NCI-H1092 treated with DMSO at 0.1 percent for 48 hours (cell line): ENCODE results near the gene CORO1A.
"Not testable (repeated sequence)": the region's sequence is repeated elsewhere in the genome, so short reads cannot be mapped to it uniquely, and the experiment has no call there.

ENCODE experiments used
- DNase-seq: peaks from one replicate; lab custom pipeline; 2025; lab: John Stamatoyannopoulos, UW

CORO1A gene

DNA sequence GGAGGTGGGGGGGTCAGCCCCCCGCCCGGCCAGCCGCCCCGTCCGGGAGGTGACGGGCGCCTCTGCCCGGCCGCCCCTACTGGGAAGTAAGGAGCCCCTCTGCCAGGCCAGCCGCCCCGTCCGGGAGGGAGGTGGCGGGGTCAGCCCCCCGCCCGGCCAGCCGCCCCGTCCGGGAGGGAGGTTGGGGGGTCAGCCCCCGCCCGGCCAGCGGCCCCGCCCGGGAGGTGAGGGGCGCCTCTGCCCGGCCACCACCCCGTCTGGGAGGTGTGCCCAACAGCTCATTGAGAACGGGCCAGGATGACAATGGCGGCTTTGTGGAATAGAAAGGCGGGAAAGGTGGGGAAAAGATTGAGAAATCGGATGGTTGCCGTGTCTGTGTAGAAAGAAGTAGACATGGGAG, 13.3 kb upstream of the CORO1A start:
- not testable (repeated sequence) for DNase-seq

DNA sequence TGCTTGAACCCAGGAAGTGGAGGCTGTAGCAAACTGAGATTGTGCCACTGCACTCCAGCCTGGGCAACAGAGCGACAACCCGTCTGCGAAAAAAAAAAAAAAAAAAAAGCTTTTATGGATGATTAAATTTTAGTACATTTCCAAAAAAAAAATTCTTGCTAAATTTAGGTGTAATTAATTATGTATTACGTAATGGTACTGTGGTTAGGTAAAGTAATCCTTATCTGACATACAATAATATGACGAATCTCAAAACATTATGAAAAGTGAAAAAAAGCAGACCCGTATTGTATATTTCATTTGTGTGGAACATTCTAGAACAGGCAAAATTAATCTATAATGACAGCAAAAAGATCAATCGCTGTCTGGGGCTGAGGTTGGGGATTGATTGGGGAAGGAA, 10.3 kb upstream of the CORO1A start:
- DNase-seq = no peak

DNA sequence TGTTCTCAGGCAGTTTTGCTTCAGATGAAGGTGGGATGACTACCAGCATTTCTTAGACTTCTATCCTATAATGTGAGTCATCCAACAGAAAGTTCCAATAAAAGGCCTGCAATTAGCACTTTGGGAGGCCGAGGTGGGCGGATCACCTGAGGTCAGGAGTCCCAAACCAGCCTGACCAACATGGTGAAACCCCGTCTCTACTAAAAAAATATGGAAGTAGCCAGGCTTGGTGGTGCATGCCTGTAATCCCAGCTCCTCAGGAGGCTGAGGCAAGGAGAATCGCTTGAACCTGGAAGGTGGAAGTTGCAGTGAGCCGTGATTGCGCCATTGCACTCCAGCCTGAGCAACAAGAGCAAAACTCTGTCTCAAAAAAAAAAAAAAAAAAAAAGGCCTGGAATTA, 6.5 kb upstream of the CORO1A start:
- DNase-seq = not testable (repeated sequence)

DNA sequence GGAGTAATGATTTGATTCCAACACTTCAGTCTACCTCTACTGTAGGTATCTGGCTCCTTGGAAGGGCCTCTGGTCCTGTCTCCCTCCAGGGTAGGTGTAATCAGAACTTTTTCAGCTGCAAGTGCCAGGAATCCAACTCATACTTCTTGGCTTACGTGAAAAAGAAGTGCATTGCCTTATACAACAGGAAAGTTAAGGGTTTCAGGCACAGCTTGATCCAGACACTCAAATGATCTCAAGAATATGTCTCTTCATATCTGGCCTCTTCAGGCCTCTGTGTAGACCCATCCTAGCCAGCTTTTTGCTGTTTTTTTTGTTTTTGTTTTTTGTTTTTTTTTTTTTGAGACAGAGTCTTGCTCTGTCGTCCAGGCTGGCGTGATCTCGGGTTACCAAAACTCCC, 4.2 kb upstream of the CORO1A start:
- no peak for DNase-seq

DNA sequence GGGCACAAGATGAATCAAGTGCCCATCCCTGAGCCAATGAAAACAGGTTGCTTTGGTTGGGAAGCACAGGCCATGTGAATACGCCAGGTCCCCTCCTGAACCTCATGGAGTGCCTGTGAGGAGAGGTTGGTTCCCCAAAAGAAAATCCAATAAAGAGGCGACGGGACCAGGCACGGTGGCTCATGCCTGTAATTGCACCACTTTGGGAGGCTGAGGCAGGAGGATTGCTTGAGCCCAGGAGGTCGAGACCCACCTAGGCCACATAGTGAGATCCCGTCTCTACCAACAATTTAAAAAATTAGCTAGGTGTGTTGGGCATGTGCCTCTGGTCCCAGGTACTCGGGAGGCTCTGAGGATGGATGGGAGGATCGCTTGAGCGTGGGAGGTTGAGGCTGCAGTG, 3.5 kb upstream of the CORO1A start:
- DNase-seq = no peak

DNA sequence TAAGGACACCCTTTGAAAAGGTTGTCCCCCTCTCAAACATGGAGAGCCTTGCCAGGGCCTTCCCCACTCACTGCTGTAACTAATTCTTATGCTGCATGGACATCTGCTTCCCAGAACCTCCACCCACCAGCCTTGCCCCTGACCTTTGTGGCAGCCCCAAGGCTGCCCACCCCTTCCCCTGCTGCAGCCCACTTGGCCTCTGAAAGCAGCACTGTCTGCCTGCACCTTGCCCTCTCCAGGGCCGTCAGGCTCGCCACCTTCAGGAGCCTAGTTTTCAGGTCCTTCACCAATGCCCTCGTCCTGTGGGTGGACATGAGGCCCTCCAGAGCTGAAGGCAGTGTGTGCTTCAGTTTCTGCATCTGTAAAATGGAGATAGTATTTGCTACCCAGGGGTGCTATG, 2.7 kb upstream of the CORO1A start:
- no peak for DNase-seq

DNA sequence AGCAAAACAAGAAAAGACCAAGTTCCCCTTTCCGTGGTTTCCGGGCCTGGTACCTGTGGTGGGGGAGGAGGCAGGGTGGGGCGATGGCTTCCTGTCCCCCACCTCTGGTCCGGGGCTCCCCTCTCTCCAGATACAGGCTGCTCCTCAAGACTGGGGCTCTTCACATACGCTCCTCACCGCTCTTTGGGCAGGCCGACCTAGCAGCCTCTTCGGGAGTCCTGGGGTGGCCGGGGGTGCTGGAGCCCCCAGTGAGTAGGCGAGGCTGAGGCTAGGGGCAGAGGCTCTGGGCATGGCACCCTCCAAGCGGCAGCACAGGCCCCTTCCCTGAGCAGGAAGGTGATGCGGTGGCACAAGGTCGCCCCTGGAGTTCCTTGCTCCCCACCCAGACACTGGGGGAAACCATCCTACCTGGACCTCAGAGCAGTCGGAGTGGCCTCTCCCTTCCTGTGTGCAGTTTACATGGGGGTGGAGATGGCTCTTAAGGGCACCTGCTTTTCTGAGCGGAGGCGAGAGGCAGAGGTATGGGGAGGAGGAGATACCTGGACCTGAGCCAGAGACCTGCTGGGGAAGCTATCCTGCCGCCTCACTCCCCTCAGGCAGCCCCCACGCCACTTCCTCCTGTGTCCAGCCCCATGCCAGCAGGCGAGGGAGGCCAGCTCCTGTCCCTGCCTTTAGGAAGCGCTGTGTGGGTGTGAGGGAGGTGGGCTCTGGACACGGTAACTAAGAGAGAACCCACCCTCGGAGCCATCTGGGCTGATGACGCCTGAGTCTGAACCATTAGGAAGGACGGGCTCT, 891 bp downstream of the CORO1A start:
- DNase-seq = peak; percentile 34

DNA sequence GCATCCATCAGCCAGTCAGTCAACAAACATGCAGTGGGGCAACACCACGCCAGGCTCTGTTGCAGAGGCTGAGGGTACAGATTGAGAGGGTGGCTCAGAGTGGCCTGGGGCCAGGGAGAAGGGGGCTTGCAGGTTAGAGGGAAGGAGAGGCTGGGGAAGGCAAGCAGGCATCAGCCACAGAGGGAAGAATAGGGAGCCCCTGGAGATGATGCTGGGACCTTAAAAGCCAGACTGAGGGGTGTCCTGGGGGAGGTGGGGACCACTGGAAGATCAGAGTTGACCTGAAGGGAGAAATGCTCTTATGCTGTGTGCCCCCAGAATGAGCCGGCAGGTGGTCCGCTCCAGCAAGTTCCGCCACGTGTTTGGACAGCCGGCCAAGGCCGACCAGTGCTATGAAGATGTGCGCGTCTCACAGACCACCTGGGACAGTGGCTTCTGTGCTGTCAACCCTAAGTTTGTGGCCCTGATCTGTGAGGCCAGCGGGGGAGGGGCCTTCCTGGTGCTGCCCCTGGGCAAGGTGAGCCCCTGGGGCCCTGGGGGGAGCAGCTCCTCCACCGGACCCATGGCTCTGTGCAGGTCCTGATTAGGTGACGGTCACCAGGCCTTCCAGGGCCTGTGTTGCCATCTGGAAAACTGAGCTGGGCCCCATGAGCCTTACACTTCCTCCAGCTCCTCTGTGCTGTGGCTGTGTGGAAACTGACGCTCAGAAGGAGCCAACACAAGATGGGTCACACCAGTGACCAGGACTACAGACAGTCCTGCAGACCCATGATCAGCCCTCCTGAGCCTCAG, 1.7 kb downstream of the CORO1A start:
- no peak for DNase-seq

DNA sequence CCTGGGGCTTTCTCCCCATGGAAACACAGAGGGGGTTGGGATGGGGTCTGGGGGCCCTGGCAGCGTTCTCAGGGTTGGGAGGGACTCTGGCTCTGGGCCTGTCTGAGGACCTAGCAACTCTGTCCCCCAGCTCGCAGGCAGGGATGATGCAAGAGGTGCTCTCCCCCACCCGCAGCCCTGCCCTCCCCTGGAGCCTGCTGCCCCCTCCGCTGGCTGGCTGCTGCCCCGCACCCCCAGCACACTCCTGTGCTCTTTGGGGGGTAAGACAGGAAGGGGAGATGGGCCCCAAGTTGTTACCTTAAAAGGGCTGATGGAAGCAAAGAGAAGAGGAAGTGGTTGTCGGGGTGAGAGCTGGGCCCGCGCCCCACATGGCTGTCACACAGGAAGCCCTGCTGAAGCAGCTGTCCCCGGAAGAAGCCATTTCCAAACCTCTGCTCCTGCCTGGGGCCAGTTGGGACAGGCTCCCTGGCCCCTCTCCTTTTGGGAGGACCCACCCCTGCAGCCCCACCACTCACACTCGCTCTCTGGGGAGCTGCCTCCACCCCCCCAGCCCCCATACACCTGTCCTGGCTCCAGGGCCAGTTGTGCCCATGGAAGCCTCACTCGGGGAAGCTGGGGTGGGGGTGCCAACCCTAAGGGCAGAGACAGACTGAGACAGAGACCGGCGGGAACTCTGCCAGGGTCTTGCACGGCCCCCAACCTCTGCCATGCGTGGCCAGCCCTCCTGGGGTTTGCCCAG, 2.5 kb downstream of the CORO1A start:
- no peak for DNase-seq

DNA sequence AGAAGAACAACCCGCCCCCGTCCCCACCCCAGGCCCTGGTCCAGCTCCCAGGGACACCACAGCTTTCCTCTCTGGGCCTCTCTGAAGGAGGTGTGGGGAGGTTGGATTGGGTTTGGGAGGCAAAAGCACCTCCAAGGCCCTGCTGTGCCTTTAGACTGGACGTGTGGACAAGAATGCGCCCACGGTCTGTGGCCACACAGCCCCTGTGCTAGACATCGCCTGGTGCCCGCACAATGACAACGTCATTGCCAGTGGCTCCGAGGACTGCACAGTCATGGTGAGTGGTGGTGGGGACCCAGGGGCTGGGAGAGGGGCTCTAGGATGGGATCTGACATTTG, 3.0 kb downstream of the CORO1A start:
- no peak for DNase-seq

DNA sequence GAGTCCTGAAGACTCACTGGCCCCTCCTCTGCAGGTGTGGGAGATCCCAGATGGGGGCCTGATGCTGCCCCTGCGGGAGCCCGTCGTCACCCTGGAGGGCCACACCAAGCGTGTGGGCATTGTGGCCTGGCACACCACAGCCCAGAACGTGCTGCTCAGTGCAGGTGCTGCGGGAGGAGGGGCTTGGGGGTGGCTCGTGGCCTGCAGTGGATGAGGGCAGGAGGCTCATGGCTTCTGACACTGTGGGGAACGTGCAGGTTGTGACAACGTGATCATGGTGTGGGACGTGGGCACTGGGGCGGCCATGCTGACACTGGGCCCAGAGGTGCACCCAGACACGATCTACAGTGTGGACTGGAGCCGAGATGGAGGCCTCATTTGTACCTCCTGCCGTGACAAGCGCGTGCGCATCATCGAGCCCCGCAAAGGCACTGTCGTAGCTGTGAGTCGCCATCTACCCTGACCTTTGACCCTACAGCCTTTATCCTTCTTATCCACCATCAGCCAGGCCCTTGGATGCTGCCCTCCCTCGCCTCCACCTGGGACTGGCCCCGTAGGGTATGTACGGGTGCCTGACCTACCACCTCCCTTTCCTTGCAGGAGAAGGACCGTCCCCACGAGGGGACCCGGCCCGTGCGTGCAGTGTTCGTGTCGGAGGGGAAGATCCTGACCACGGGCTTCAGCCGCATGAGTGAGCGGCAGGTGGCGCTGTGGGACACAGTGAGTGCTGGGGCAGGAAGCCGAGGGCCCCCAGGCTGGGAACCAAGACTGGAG, 3.6 kb downstream of the CORO1A start:
- DNase-seq = no peak

DNA sequence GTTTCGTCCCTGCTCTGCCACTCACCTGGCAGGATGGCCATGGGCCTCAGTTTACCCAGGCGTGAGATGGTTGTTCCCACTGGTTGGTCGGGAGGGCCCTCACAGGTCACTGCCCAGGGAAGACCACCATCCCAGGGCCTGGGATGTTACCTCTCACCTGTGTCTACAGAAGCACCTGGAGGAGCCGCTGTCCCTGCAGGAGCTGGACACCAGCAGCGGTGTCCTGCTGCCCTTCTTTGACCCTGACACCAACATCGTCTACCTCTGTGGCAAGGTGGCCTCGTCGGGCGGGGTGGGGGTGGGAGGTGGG, 4.1 kb downstream of the CORO1A start:
- DNase-seq = no peak

DNA sequence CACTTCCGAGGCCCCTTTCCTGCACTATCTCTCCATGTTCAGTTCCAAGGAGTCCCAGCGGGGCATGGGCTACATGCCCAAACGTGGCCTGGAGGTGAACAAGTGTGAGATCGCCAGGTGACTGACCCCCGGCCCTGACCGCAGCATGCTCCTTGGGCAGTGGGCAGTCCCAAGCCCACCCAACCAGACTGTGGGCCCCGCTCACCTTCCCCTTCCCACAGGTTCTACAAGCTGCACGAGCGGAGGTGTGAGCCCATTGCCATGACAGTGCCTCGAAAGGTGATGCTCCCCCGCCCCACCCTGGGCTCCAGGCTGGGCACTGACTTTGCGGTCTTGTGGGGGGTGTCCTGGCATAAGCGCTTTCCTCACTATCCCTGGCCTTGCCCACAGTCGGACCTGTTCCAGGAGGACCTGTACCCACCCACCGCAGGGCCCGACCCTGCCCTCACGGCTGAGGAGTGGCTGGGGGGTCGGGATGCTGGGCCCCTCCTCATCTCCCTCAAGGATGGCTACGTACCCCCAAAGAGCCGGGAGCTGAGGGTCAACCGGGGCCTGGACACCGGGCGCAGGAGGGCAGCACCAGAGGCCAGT, 4.7 kb downstream of the CORO1A start:
- no peak for DNase-seq

DNA sequence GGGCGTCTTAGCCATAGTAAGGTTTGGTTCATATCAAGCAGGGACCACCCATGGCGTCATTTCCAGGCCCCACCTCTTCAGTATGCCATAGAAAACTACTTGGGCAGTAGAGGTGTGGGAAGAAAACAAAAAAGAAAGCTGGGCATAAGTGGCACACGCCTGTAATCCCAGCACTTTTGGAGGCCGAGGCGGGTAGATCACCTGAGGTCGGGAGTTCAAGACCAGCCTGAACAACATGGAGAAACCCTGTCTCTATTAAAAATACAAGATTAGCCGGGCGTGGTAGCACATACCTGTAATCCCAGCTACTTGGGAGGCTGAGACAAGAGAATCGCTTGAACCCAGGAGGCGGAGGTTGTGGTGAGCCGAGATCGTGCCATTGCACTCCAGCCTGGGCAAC, 7.8 kb downstream of the CORO1A start:
- DNase-seq = not testable (repeated sequence)

DNA sequence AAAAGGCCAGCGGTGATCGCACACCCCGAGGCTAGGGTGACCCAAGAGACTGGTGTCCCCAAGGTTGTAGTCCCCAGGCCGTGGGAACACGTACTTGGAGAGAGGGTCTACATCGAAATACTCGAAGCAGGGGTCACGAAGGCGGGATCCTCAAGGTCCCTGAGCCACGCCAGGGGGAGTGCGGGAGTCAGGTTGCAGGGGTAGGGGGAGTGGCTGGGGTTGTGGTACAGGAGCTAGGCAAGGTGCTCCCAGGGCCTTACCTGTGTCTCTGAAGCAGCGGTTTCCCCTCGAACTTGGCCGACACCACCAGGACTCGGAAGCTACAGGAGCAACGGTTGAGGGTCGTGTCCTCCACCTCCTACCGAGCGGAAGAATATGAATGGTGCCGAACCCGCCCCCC, 9.7 kb downstream of the CORO1A start:
- DNase-seq = not testable (repeated sequence)

DNA sequence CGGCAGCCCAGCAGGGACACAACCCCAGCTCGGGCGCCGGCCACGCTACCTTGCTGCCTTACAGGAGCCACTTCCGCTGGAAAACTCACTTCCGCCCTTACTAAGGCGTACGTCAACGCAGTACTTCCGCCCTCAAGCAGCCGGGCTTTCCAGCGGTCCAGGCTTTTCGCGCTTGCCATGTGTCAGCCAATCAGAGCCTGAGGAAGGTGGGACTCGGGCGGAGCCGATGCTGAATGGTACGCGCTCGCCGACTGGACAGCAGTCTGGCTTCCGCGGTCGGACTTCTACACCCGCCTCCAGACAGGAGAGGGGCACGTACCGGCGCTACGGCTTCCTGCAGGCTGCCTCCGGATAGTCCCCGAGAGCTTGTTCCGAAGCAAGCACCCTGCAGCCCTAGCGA, 10.2 kb downstream of the CORO1A start, which contains the start of the genes BOLA2B and SLX1A:
Gene BOLA2B (minus strand): TSS at position 52 of the 400 bp plus-strand sequence. CDS start 71 bp downstream, outside the sequence.
Gene SLX1A (plus strand): TSS at position 261 of the 400 bp plus-strand sequence. CDS start 210 bp downstream, outside the sequence.
- DNase-seq = not testable (repeated sequence)

DNA sequence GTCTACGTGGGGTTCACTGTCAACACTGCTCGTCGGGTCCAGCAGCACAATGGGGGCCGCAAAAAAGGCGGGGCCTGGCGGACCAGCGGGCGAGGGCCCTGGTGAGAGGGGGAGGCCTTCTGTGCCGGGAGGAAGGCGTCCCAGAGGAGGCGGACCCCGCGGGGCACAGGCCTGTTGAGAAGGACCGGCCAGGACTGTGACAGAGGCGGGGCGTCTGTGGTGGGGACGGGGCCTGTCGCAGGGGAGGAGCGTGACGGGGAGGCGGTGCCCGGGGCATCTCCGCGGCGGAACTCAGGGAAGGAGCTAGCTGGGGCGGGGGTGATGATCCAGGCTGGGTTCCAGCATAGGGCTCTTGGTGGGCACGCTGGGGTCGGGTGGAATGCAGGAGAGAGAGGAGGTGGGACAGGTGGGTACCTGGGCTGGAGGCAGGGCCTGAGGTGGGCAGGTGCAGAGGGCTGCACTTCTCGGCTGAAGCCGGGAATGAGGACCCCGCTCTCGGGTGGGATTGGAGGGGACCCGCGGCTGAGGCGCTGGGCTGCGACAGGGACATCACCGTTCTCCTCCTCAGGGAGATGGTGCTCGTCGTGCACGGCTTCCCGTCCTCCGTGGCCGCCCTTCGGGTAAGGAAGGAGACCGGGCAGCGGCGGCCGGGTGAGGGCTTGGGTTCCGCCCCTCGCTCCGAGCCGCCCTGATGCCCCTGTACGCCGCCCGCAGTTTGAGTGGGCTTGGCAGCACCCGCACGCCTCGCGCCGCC, 10.9 kb downstream of the CORO1A start:
- DNase-seq = not testable (repeated sequence)

DNA sequence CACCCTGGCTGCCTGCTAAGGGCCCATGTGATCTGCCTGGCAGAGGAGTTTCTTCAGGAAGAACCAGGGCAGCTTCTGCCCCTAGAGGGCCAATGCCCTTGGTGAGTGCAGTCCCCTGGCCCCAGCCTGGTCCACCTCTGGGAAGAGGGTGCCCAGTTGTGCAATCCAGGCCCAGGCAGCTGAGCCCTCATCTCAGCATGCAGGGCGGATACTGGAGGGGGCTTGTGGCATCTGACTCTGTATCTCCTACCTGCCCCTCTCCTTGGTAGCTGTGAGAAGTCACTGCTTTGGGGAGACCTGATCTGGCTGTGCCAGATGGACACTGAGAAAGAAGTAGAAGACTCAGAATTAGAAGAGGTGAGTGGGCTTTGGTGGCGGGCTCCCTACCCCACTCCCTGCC, 13.6 kb downstream of the CORO1A start:
- DNase-seq = not testable (repeated sequence)

DNA sequence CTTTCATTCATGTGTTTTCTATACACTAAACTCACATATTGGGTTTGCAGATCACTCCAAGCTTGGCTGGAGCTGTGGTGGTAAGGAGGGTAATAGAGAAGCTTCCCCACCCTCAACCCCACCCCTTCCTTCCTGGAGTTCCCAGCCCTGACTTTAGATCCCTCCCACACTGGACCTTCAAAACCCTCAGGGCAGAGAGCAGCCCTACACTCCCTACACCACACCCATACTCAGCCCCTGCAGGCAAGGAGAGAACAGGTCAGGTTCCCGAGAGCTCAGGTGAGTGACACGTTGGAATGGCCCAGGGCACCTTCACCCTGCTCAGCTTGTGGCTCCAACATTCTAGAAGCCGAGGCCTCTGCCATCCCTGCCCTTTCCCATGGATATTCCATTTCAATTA, 15.6 kb downstream of the CORO1A start, which contains the start of gene SULT1A3:
Gene SULT1A3 (plus strand): TSS at position 207 of the 400 bp plus-strand sequence. CDS start 1,474 bp downstream, outside the sequence.
- DNase-seq = not testable (repeated sequence)

DNA sequence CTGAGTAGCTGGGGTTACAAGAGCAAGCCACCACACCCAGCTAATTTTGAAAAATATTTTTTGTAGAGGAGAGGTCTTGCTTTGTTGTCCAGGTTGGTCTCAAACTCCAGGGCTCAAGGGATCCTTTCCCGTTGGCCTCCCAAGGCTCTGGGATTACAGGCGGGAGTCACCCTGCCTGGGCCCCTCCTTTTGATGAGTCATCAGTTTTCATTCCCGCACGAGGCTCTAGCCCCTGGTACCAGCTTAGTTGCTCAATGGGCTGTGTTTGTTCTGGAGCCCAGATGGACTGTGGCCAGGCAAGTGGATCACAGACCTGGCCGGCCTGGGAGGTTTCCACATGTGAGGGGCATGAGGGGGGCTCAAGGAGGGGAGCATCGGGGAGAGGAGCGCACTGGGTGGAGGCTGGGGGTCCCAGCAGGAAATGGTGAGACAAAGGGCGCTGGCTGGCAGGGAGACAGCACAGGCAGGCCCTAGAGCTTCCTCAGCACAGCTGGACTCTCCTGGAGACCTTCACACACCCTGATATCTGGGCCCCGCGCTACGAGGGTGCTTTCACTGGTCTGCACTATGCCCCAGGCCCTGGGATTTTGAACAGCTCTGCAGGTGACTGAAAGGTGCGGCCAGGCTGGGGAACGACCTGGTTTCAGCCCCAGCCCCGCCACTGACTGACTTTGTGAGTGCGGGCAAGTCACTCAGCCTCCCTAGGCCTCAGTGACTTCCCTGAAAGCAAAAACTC, 16.4 kb downstream of the CORO1A start:
- DNase-seq = not testable (repeated sequence)
